ENCODE measurements around the gene COMMD9.
"Not testable (repeated sequence)": the region's sequence is repeated elsewhere in the genome, so short reads cannot be mapped to it uniquely, and the experiment has no call there.

Gene COMMD9

DNA sequence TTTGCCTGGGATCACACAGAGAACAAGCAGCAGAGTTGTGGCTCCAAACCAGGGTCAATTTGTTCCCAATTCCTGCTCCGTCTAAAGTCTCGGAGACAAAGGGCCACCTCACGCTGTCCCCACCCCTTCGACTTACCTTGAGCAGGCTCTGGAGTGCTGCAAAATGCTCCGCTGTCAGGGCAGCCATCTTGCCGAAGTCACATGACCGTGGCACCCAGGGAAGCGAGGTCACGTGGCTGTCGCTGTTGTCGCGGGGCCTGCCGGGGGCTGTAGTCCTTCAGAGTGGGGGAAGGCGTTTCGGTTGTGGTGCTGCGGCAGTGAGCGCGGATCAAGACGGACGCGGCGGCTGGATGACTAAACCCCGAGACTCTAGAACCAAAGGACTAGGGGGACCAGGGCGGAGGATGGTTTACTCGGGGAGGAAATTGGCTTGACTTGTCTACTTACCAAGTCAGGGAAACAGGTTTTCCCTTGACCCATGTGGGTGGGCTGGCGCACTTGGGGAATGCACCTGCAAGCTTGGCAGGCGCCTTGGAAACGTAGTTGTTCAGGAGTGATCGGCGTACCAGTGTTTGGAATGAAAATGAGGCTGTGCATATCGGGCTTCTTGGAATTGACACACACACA lies at the start of gene COMMD9:
COMMD9 (minus strand) TSS at position 199 of the 627 bp plus-strand sequence; CDS start at position 187, 12 bp downstream.
- DNase-seq (ENCODE audit: low spot score): peak; percentile 94

DNA sequence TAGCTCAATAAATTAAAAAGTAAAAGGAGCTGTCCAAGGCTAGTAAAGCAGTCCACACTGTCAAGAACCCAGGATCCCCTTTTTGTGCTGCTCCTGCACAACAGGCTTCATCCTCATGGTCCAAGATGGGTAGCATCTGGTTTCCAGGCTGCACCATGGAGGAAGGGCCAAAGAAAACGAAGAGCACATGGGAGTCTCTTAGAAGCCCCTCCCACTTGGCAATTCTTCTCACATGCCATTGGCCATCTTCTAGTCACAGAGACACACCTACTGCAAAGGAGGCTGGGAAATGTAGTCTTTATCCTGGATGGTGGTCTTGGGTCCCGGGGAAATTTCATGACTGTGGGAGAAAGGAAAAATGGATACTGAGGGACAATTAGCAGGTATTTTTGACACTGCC lies 44.7 kb upstream of the COMMD9 start:
- no peak for DNase-seq (ENCODE audit: low spot score)

DNA sequence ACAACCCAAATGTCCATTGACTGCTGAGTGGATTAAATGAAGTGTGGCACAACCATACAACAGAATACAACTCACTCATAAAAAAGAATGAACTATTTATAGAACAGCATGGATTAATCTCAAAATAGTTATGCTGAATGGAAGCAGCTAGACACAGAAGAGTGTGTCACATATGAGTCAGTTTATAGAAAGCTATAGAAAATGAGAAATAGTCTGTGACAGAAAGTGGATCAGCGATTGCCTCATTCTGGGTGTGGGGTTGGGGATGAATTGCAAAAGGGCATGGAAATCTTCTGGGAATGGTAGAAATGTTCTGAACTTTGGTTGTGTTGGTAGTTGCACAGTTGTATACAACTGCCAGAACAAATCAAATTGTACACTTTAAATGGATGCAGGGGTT lies 44.2 kb upstream of the COMMD9 start:
- DNase-seq (ENCODE audit: low spot score): no peak

DNA sequence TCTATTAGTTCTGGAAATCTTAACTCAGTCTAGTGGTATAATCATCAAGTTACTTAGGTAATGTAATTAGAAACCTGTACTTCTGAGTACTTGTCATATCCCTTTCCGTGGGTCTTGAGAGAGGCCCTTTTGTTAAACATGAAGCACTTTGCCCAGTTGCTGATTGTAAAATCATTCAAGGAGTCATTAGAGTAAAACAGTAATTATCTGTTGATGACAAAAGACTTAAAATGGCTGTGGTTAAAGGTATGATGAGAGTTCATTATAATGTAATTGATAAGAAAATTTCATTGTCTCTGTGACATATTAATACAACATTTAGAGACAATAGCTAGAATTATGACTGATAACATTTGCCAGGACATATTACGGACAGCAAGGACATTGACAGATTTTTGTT lies 41.2 kb upstream of the COMMD9 start:
- no peak for DNase-seq (ENCODE audit: low spot score)

DNA sequence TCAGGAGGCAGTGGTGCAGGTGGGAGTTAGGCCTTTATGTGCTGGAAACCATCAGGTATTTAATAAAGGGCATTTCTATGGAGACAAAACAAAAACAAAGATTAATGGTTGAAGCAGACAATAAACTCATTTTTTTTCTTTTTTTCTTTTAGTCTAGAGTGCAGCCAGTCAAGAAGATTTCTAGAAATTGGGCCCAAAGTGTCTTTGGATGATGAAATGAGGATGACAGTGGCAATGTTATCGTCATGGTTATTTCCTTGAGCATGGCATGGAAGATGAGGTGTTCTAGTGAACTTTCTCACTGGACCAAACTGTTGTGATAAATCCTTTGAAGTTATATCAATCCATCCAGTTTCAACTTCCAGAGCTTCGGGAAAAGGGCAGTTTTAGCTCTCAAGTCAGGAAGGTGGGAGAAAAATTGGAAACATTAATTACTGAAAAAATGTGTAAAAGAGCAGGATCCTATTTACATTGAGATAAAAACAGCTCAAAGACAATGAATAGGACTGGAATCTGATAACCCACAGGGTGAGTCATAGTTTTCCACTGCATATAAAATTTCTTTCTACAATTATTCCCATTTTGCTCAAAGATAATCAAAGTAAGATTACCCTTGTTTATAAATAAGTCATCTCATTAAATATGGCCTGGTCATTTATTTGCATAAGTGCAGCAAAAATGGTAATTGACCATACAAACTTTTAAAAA lies 39.9 kb upstream of the COMMD9 start:
- DNase-seq (ENCODE audit: low spot score): no peak

DNA sequence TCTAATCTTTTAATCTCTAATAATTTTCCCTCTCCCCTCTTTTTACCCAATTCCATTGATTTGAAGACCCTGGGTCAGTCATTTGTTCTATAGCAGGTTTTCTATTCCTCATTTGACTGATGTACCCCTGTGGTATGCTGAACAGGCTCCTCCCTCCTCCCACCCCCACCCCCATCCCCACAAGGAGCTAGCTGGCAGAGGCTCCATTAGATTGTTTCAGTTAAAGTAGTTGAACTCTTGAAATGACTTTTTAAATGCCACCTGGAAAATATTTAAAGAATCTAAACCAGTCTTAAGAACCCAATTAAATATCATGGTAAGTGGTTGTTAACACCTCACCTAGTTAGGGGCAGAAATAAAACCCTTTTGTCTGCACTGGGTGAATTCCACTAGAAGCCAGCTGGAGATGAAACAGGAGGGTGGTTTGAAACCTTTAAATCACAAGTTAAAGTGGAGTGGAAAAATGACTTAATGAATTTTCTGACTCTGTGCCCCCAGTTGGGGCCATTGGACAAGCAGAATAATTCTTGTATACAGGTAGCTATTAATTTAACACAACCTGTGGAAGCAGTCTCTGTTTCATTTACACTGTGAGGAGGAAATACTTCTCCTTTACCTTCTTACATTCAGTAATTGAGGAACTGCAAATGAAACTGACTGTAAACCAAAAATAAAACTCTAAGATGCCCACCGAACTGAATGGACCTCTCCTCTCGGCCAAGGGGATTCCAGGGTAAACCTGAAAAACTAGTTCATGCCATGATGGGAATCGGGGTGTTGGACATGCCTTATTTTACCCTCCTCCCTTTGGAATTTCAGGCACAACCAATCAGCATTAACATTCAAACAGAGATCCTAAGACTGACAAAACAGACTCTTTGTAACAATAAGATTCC lies 37.5 kb upstream of the COMMD9 start:
- no peak for DNase-seq (ENCODE audit: low spot score)

DNA sequence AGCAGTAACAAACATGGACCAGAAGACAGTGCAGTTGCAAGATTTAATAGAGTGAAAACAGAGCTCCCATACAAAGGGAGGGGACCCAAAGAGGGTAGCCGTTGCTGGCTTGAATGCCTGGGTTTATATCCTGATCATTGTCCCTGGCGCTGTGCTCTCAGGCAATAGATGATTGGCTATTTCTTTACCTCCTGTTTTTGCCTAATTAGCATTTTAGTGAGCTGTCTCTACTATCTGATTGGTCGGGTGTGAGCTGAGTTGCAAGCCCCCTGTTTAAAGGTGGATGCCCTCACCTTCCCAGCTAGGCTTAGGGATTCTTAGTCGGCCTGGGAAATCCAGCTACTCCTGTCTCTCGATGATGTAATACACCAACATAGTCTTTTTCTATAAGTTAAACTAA lies 36.2 kb upstream of the COMMD9 start:
- DNase-seq (ENCODE audit: low spot score): not testable (repeated sequence)

DNA sequence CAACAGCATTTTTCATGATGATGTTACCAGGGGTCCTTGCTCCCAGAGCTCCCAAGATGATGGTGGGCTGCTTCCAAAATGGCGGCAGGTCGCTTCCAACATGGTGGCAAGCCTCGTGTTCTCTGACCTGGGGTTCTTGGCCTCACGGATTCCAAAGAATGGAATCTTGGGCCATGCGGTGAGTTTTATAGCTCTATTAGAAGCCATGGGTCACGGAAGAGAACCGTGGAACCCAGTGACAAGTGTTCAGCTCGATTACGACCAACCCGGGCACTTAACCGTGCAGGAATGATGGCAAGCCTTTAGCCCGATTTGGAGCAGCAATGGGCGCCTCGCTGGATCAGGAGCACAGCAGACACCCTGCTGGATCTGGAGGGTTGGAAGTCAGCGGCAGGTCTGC lies 35.7 kb upstream of the COMMD9 start:
- not testable (repeated sequence) for DNase-seq (ENCODE audit: low spot score)

DNA sequence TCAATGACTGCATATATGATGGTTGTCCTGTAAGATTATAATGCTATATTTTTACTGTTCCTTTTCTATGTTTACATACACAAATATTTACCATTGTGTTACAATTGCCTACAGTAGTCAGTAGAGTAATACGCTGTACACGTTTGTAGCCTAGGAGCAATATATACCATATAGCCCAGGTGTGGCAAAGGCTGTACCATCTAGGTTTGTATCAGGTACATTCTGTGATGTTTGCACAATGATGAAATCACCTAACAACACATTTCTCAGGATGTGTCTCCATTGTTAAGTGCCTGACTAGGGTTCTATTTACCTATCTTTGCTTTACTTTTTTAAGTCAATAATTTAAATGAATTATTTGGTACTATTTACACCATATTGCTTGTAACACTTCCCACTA lies 28.8 kb upstream of the COMMD9 start:
- no peak for DNase-seq (ENCODE audit: low spot score)

DNA sequence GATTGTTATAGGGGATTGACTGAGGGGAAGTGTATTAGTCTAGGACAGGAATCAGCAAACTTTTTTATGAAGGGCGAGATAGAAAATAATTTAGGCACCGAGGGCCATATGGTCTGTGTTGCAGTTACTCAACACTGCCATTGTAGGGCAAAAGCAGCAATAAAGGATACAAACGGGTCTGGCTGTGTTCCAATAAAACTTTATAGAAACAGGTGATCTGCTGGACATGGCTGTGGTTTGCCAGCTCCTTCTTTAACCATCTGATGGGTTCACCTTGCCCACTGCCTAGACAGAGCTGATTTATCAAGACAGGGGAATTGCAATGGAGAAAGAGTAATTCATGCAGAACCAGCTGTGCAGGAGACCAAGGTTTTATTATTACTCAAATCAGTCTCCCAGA lies 26.8 kb upstream of the COMMD9 start:
- no peak for DNase-seq (ENCODE audit: low spot score)

DNA sequence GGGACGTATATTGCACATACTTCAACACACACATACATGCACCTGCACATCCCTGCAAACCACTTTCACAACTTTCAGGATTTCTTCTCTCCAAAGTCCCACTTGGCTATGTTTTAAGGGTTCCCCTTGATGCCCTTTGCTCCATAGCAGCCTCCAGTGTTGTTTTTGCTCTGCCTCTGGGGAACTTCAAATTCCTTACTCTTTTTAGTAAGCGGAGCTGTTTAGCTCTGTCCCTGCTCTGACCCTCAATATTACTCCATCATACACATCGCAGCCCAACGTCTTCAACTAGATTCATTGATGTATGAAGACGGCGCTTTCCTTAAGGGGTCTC lies 25.2 kb upstream of the COMMD9 start:
- DNase-seq (ENCODE audit: low spot score): no peak

DNA sequence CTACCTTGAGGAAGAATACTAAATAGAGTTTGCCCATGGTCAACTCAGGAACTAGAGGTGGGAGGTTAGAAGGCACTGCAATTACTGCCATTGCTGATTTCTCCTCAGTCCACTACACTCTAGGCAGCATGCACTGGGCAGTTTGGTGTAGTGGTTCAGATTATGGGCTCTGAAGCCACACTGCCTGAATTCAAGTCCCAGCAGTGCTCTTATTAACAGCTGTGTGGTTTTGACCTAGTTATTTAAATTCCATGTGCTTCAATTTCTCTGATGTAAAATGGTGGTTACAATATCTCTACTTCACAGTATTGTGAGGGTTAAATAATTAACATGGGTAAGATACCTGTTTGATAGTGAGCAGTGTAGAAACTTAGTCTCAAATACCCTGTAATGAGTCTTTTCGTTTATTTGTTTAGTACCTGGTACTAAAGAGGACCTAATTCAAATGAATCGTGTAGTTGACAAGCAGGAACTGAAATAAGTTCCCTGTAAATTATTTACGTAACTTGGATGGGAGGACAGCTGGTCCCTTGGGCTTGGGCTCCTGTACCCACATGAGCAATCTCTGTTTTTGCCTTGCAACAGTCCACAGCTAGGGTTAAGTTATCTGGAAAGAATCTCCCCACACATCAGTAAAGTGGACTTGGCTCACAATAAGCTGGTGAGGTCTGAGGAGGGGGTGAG lies 24.7 kb upstream of the COMMD9 start:
- DNase-seq (ENCODE audit: low spot score): no peak

DNA sequence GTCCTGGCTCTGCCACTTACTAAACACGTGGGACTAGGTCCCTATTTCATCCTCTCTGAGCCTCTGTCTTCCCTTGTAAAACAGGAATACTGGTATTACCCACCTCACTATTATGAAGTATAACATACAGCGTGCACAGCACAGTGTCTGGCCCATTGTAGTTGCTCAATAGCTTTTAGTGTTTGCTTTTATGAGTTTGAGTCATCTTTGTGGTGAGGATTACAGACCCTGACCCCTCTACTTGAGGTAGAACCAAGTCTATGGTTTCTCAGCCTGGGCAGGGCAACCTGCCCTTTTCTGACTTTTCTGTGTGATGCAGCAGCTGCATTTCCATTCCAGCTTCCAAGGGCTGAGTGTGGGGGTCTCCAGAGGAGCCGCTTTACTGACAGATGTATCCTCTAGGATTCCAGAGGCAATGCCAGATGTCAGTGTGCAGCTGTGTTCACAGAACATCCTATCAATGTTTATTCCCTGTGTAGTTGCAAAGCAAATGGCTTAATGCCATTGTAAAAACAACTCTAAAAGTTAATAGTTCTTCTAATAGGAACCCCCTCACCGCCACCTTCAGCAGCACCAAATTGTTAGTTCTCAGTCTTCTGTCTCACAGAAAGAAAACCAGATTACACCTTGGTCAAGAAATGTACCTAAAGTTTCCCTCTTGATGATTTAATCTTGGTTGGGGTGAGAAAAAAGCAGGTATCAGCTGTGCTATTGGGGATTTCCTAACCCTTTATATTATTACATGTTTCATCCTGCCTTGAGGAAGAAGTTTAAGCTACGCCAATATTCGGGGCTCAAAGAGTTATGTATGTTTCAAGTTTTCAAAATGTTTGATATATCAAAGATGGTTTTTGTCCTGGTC lies 23.6 kb upstream of the COMMD9 start:
- no peak for DNase-seq (ENCODE audit: low spot score)

DNA sequence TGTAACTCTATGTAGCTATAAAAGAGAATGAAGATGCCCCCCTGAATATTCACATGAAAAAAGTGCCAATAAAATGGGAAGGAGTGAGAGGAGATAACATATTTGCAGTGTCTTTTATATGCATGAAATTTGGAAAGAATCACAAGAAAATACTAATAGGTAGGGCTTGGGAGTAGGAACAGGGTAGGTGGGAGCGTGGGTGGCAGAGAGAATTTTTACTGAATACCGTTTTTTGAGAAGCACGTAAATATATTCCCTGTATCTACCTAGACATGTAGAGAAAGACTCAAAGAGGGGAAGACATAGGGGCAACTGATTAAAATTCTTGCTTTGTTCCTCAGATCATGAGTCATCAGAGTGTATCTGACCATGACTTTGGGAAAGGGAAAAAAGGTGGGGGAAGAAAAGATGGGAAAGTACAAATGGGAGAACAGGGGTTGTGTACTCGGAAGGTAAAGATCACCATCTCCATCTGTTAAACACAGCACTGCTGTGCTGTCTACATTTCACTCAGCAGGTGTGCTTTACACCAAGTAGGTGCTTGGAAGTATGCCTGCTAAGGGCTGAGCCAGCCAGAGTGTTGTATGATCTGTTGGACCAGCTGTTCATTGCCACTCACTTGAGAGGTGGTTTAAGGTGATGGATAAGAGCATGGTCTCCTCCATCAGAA lies 22.8 kb upstream of the COMMD9 start:
- no peak for DNase-seq (ENCODE audit: low spot score)

DNA sequence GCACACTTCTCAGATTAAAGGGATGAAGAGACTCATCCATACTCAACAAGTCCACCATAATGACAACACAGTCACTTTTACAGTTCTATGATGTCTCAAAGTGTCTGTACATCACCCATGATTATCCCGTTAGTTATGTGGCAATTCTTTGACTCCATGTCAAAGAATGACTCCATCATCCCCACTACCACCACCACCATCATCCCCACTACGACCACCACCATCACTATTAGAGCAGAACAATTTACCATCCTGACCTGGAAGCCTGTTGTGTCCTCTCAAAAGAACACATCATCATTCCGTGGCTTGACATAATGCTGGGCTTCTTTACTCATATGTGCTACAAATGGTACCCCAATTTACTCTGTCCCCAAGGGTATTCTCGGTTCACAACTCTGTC lies 20.6 kb upstream of the COMMD9 start:
- DNase-seq (ENCODE audit: low spot score): no peak

DNA sequence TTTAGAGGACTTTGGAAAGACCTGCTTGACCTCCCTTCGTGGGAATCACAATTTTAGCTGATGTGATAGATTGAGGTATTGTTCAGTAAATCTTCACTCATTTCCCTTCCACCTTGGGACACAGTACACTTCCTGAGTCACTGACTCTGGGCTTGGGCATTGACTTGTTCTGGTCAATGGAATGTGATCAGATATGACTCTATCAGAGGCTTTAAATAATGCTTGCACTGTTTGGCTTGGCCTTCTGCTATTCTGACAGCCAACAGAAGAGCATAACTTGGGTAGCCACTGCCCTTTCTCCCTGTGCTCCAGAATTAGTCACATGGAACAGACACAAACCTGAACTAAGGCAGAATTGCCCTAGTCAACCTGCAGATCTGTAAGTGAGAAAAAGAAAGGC lies 19.4 kb upstream of the COMMD9 start:
- no peak for DNase-seq (ENCODE audit: low spot score)

DNA sequence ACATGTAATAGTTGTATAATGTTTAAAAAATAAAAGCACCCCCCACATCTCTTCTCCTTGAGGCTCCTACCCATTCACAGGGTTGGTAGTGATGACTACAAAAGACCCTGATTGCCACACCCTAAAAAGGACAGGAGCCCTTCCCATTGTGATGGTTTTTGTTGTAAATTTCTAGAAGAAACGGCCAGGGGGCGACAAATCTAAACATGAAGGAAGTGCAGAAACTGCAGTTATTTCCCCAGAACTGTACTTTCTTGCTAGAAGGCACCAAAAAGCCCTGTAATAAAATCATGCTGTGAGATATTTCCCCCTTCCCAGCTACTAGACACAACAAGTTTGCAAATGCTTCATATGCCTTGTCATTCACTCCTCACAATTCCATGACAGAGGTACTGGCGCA lies 17.7 kb upstream of the COMMD9 start:
- DNase-seq (ENCODE audit: low spot score): peak; percentile 53

DNA sequence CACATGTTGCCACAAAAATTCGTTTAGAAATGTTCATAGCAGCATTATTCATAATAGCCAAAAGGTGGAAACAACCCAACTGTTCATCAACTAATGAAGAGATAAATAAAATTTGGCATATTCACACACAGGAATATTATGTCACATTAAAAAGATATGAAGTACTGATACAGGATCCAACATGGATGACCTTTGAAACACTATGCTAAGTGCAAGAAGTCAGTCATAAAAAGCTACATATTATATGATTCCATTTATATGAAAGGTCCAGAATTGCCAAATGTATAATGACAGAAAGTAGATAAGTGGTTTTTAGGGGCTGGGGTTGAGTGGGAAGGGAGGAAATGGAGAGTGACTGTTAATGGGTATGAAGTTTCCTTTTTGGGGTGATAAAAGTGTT lies 15.8 kb upstream of the COMMD9 start:
- DNase-seq (ENCODE audit: low spot score): no peak

DNA sequence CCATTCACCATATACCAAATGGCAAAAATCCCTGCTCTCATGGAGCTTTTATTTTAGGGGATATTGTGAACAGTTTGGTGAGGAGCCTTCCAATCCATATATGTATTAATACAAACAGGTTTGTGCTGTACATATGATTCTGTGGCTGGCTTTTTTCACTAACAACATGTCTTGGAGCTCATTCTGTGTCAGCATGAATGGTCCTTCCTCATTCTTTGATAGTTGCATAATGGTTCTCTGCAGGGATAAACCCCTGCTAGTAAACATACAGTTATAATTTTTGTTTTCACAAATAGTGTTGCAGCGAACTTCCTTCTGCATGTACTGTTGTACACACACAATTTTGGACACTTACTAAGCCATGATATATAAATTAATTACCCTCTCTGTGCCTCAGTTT lies 15.1 kb upstream of the COMMD9 start:
- no peak for DNase-seq (ENCODE audit: low spot score)

DNA sequence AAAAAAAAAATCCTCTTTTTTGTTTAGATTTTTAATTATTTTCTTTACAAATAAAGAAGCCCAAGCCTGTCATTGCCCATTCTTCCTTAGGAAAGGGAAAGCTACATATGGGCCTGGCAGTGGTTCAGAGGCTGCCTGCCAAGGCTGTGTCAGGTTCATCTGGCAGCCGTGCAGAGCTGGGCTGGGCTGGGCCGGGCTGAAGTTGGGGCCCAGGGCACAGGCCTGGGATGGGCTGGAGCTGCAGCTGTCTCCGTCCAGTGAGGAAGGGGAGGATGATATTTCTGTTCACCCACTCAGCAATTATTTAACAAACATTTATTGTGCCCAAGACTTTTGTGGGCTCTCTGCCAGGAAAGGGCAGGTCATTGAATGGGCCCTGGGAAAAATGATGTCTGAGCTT lies 11.4 kb upstream of the COMMD9 start:
- DNase-seq (ENCODE audit: low spot score): no peak

Measured in CD4-positive, alpha-beta T cell treated with Interleukin-2 at 100 ng/mL for 4 hours (primary cell).